CD8-positive, alpha-beta memory T cell (primary cell): ENCODE results near the gene E2F6. TPM values are rescaled to one million over a fixed set of nuclear protein-coding genes. Genes with fewer than 3 reads are reported as not detected.

Experiments used
- CTCF ChIA-PET: fragments of 350-600 bp; sonication (Branson Sonifier 250); formaldehyde crosslinking; loops from one replicate; lab custom pipeline; 2021; ENCODE audit warnings: antibody characterized with exemption; lab: Charles Lee
- POLR2A ChIA-PET: fragments of 350-600 bp; sonication (Branson Sonifier 250); formaldehyde crosslinking; loops from one replicate; lab custom pipeline; 2021; ENCODE audit warnings: antibody characterized with exemption; lab: Charles Lee
- DNase-seq, 5 donors: peaks; one replicate each; pipeline versions ENCODE4 v3.0.0 to v3.0.0-alpha.2; 2020 to 2022; ENCODE audit warnings: mixed read lengths in 1 of 5
- H3K27ac ChIP-seq: one replicate; pipeline ENCODE4 v1.7.0; 2013; ENCODE audit warnings: low read depth, mild to moderate bottlenecking, low read length, moderate library complexity
- H3K27me3 ChIP-seq: 2 replicates; pipeline ENCODE4 v1.7.0; 2013; ENCODE audit warnings: low read length, mild to moderate bottlenecking; ENCODE audit not compliant: insufficient read depth, poor library complexity, severe bottlenecking
- H3K36me3 ChIP-seq: 2 replicates; pipeline ENCODE4 v1.7.0; 2013; ENCODE audit warnings: mild to moderate bottlenecking, low read length, moderate library complexity; ENCODE audit not compliant: insufficient read depth
- H3K4me1 ChIP-seq: 2 replicates; pipeline ENCODE4 v1.7.0; 2013; ENCODE audit warnings: mild to moderate bottlenecking, low read length, moderate library complexity; ENCODE audit not compliant: insufficient read depth
- H3K4me3 ChIP-seq: 2 replicates; pipeline ENCODE4 v1.7.0; 2013; ENCODE audit warnings: mild to moderate bottlenecking, low read length
- H3K9me3 ChIP-seq: 2 replicates; pipeline ENCODE4 v1.7.0; 2013; ENCODE audit warnings: mild to moderate bottlenecking, low read length
- H3K27ac Mint-ChIP-seq, 8 donors: one replicate each; pipeline ENCODE4 v1.8.0; 2020 to 2021; ENCODE audit warnings: mixed read lengths in 8 of 8, mild to moderate bottlenecking in 6 of 8, inconsistent platforms in 3 of 8, moderate library complexity in 3 of 8
- H3K27me3 Mint-ChIP-seq, 2 donors: one replicate each; pipeline ENCODE4 v1.8.0; 2020 to 2021; ENCODE audit warnings: mixed read lengths in 2 of 2, mild to moderate bottlenecking in 1 of 2, moderate library complexity in 1 of 2
- H3K36me3 Mint-ChIP-seq, 3 donors: one replicate each; pipeline ENCODE4 v1.8.0; 2020 to 2021; ENCODE audit warnings: mixed read lengths in 3 of 3, inconsistent platforms in 1 of 3, mild to moderate bottlenecking in 1 of 3
- H3K4me1 Mint-ChIP-seq, 3 donors: one replicate each; pipeline ENCODE4 v1.8.0; 2020 to 2021; ENCODE audit warnings: mixed read lengths in 3 of 3, inconsistent platforms in 1 of 3, mild to moderate bottlenecking in 1 of 3
- H3K4me3 Mint-ChIP-seq, 7 donors: one replicate each; pipeline ENCODE4 v1.8.0; 2020 to 2021; ENCODE audit warnings: mixed read lengths in 7 of 7, mild to moderate bottlenecking in 6 of 7, moderate library complexity in 4 of 7, inconsistent platforms in 2 of 7
- H3K9me3 Mint-ChIP-seq, 5 donors: one replicate each; pipeline ENCODE4 v1.8.0; 2020 to 2022; ENCODE audit warnings: mixed read lengths in 5 of 5, mild to moderate bottlenecking in 3 of 5, moderate library complexity in 2 of 5, inconsistent platforms in 1 of 5
- polyA plus RNA-seq: library from polyadenylated mRNA; unstranded; fragments of 300-500 nt; fragmentation: Illumina TruSeq; gene quantifications from one replicate; pipeline ENCODE4 v1.2.3, GENCODE V29; 2021
- total RNA-seq, 2 experiments: library from RNA; stranded (reverse); gene quantifications; one replicate each; pipeline ENCODE4 v1.2.3, GENCODE V29; 2021

E2F6 gene
- total and polyA plus RNA-seq, 3 experiments from 2014 or later: 4.5 to 14.7 (median 13.9) TPM

- CTCF ChIA-PET: no interaction called here
- Mint-ChIP-seq H3K27ac (no peak overlapping the region), H3K4me3 (no peak overlapping the region), H3K4me1 (peaks cover 2 to 15% (median 6%) of the 10 kb centered on the region in 3 donors), H3K9me3 (no peaks in the 10 kb centered on the region), H3K36me3 (no peaks in the 10 kb centered on the region), H3K27me3 (peaks cover 7 to 12% of the 10 kb centered on the region in 2 donors)
- Histone ChIP-seq H3K36me3 (no peaks in the 10 kb centered on the region), H3K4me3 (no peak overlapping the region), H3K9me3 (no peaks in the 10 kb centered on the region), H3K27me3 (no peaks in the 10 kb centered on the region), H3K4me1 (no peaks in the 10 kb centered on the region), H3K27ac (no peak overlapping the region)
- POLR2A ChIA-PET: no interaction called here
- no peak for DNase-seq
These were observed 33.3 kb upstream of the E2F6 start for GRCh38 chr2:11499081-11499743.

GRCh38 chr2:11498543-11499034 is 32.6 kb upstream of the E2F6 start:
- CTCF ChIA-PET: no interaction called here
- peaks cover 2 to 15% (median 6%) of the 10 kb centered on the region in 3 donors for H3K4me1 Mint-ChIP-seq
- Histone ChIP-seq H3K4me3 (no peak overlapping the region), H3K4me1 (no peaks in the 10 kb centered on the region), H3K36me3 (no peaks in the 10 kb centered on the region), H3K27me3 (no peaks in the 10 kb centered on the region), H3K9me3 (no peaks in the 10 kb centered on the region), H3K27ac (no peak overlapping the region)
- H3K9me3 Mint-ChIP-seq: no peaks in the 10 kb centered on the region
- no peaks in the 10 kb centered on the region for H3K36me3 Mint-ChIP-seq
- peaks cover 8 to 14% of the 10 kb centered on the region in 2 donors for H3K27me3 Mint-ChIP-seq
- no peak overlapping the region for H3K4me3 Mint-ChIP-seq
- POLR2A ChIA-PET: no interaction called here
- no peak overlapping the region for H3K27ac Mint-ChIP-seq
- DNase-seq: no peak

GRCh38 chr2:11495844-11496681 is 30.1 kb upstream of the E2F6 start:
- CTCF ChIA-PET: no interaction called here
- no peaks in the 10 kb centered on the region for H3K9me3 Mint-ChIP-seq
- H3K36me3 Mint-ChIP-seq: no peaks in the 10 kb centered on the region

GRCh38 chr2:11494310-11494709 is 28.3 kb upstream of the E2F6 start:
- no peaks in the 10 kb centered on the region for H3K27me3 ChIP-seq

More at GRCh38 chr2:11495844-11496681, 30.1 kb upstream of the E2F6 start:
- Mint-ChIP-seq H3K4me1 (peaks cover 1 to 13% (median 6%) of the 10 kb centered on the region in 3 donors), H3K27ac (no peak overlapping the region), H3K4me3 (no peak overlapping the region), H3K27me3 (peaks cover 5 to 11% of the 10 kb centered on the region in 2 donors)
- no peaks in the 10 kb centered on the region for H3K36me3 ChIP-seq
- DNase-seq: no peak
- H3K9me3 ChIP-seq: no peaks in the 10 kb centered on the region
- POLR2A ChIA-PET: no interaction called here
- no peak overlapping the region for H3K4me3 ChIP-seq
- H3K27ac ChIP-seq: no peak overlapping the region
- H3K4me1 ChIP-seq: no peaks in the 10 kb centered on the region
- no peaks in the 10 kb centered on the region for H3K27me3 ChIP-seq

GRCh38 chr2:11493282-11493681 is 27.3 kb upstream of the E2F6 start:
- H3K9me3 Mint-ChIP-seq: peaks cover 0 to 2% (median 0%) of the 10 kb centered on the region in 5 donors
- H3K27me3 ChIP-seq: no peaks in the 10 kb centered on the region

More at GRCh38 chr2:11494310-11494709, 28.3 kb upstream of the E2F6 start:
- H3K9me3 ChIP-seq: no peaks in the 10 kb centered on the region
- H3K36me3 ChIP-seq: no peaks in the 10 kb centered on the region
- no peak overlapping the region for H3K4me3 ChIP-seq
- POLR2A ChIA-PET: no interaction called here
- peaks cover 0 to 2% (median 0%) of the 10 kb centered on the region in 5 donors for H3K9me3 Mint-ChIP-seq
- no peak overlapping the region for H3K4me3 Mint-ChIP-seq
- no peak for DNase-seq
- no peaks in the 10 kb centered on the region for H3K36me3 Mint-ChIP-seq
- no peaks in the 10 kb centered on the region for H3K4me1 ChIP-seq
- CTCF ChIA-PET: no interaction called here
- H3K27ac ChIP-seq: no peak overlapping the region
- no peak overlapping the region for H3K27ac Mint-ChIP-seq
- H3K4me1 Mint-ChIP-seq: peaks cover 0 to 7% (median 0%) of the 10 kb centered on the region in 3 donors
- peaks cover 5 to 18% of the 10 kb centered on the region in 2 donors for H3K27me3 Mint-ChIP-seq

GRCh38 chr2:11492720-11493119 is 26.8 kb upstream of the E2F6 start:
- Mint-ChIP-seq H3K9me3 (peaks cover 0 to 2% (median 0%) of the 10 kb centered on the region in 5 donors), H3K27me3 (peaks cover 9 to 25% of the 10 kb centered on the region in 2 donors), H3K36me3 (no peaks in the 10 kb centered on the region), H3K4me3 (no peak overlapping the region), H3K27ac (no peak overlapping the region), H3K4me1 (no peaks in the 10 kb centered on the region)
- no peak for DNase-seq
- Histone ChIP-seq H3K27ac (no peak overlapping the region), H3K9me3 (no peaks in the 10 kb centered on the region), H3K27me3 (peaks cover 3% of the 10 kb centered on the region), H3K4me1 (no peaks in the 10 kb centered on the region), H3K36me3 (no peaks in the 10 kb centered on the region), H3K4me3 (no peak overlapping the region)
- ChIA-PET POLR2A (no interaction called here), CTCF (no interaction called here)

More at GRCh38 chr2:11493282-11493681, 27.3 kb upstream of the E2F6 start:
- POLR2A ChIA-PET: no interaction called here
- no peaks in the 10 kb centered on the region for H3K36me3 ChIP-seq
- DNase-seq: no peak
- no peak overlapping the region for H3K4me3 ChIP-seq
- CTCF ChIA-PET: no interaction called here
- Mint-ChIP-seq H3K27me3 (peaks cover 8 to 19% of the 10 kb centered on the region in 2 donors), H3K4me3 (no peak overlapping the region), H3K27ac (no peak overlapping the region), H3K4me1 (no peaks in the 10 kb centered on the region), H3K36me3 (no peaks in the 10 kb centered on the region)
- H3K27ac ChIP-seq: no peak overlapping the region
- no peaks in the 10 kb centered on the region for H3K9me3 ChIP-seq
- H3K4me1 ChIP-seq: no peaks in the 10 kb centered on the region

- H3K4me3 Mint-ChIP-seq: no peak overlapping the region
- POLR2A ChIA-PET: no interaction called here
- H3K27ac Mint-ChIP-seq: no peak overlapping the region
- no peak for DNase-seq
- Histone ChIP-seq H3K4me1 (no peaks in the 10 kb centered on the region), H3K27me3 (peaks cover 3% of the 10 kb centered on the region), H3K27ac (no peak overlapping the region), H3K36me3 (no peaks in the 10 kb centered on the region), H3K4me3 (no peak overlapping the region), H3K9me3 (no peaks in the 10 kb centered on the region)
- no peaks in the 10 kb centered on the region for H3K4me1 Mint-ChIP-seq
- no peaks in the 10 kb centered on the region for H3K36me3 Mint-ChIP-seq
- H3K9me3 Mint-ChIP-seq: peaks cover 0 to 2% (median 0%) of the 10 kb centered on the region in 5 donors
- peaks cover 12 to 30% of the 10 kb centered on the region in 2 donors for H3K27me3 Mint-ChIP-seq
- CTCF ChIA-PET: interaction anchor here (1.2 kb wide), 1 partner anchor 13 kb away, joined by 4 read pairs; no protein-coding TSS in a partner anchor
These were observed 26.3 kb upstream of the E2F6 start for GRCh38 chr2:11492244-11492643.
